ENCODE data around the gene XPR1.
"Not testable (repeated sequence)": the region's sequence is repeated elsewhere in the genome, so short reads cannot be mapped to it uniquely, and the experiment has no call there.

XPR1 gene

GRCh38 chr1:180724055-180724454 lies 92.2 kb downstream of the XPR1 start:
- no peak for DNase-seq

DNA sequence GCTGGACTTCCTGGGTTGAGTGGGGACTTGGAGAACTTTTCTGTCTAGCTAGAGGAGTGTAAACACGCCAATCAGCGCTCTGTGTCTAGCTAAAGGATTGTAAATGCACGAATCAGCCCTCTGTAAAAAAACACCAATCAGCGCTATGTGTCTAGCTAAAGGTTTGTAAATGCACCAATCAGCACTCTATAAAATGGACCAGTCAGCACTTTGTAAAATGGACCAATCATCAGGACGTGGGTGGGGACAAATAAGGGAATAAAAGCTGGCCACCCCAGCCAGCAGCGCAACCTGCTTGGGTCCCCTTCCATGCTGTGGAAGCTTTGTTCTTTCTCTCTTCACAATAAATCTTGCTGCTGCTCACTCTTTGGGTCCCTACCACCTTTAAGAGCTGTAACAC lies 94.2 kb downstream of the XPR1 start:
- not testable (repeated sequence) for DNase-seq

GRCh38 chr1:180727751-180728150 lies 95.9 kb downstream of the XPR1 start:
- not testable (repeated sequence) for DNase-seq

- no peak for DNase-seq
Measured at GRCh38 chr1:180728472-180729106, 96.8 kb downstream of the XPR1 start.

DNA sequence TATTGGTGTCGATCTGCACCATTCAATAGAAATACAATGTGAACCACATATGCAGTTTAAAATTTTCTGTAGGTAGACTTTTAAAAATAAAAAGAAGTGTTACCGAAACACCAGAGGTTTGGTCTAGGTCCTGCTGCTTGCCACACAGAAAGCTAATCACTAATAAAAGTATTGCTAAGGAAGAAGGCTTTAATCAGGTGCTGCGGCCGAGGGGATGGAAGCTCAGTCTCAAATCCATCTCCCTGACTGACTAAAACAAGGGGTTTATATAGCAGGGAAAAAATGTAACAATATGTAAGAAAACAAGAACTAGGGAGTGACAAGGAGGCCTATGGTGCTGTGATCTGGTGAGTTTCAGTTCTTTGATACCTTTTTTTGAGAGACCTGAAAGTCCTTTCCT lies 99.3 kb downstream of the XPR1 start:
- DNase-seq, result no peak

- DNase-seq, result no peak
Measured at GRCh38 chr1:180732866-180733265, 101.0 kb downstream of the XPR1 start.

- no peak for DNase-seq
Measured at GRCh38 chr1:180734366-180734765, 102.5 kb downstream of the XPR1 start.

- DNase-seq, result no peak
Measured at GRCh38 chr1:180742663-180743062, 110.8 kb downstream of the XPR1 start.

DNA sequence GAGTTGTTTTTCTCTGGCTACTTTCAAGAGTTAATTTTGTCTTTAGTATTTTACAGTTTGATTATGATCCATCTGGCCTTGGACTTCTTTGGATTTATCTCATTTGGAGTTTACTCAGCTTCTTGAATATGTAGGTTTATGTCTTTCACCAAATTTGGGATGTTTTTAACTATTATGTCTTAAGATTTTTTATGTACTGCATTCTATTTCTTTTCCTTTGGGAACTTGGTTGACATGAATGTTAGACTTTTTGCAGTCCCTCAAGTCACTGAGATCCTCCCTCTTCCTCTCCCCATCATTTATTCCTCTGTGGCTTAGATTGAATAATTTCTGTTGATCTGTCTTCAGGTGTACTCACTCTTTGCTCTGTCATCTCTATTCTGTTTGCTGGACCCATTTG lies 112.0 kb downstream of the XPR1 start:
- no peak for DNase-seq

GRCh38 chr1:180745098-180745497 lies 113.3 kb downstream of the XPR1 start:
- no peak for DNase-seq

DNA sequence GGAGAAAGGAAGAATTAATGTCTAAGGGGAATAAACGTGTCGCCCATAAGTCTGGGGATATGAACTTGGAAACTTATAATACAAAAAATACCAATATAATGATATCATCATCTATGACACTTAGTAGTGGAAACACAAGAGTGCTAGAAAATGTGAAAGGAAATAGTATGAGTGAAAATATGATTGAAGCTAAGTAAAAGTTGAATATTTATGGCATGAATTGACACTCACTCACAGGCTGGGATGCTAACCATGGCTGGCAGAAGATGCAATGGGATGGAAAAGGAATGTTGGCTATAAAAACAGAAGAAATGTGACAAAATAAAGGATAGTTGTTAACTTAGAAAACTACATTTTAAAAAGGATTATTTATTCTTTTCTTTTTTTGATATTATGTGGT lies 120.1 kb downstream of the XPR1 start:
- peak; percentile 86 for DNase-seq

DNA sequence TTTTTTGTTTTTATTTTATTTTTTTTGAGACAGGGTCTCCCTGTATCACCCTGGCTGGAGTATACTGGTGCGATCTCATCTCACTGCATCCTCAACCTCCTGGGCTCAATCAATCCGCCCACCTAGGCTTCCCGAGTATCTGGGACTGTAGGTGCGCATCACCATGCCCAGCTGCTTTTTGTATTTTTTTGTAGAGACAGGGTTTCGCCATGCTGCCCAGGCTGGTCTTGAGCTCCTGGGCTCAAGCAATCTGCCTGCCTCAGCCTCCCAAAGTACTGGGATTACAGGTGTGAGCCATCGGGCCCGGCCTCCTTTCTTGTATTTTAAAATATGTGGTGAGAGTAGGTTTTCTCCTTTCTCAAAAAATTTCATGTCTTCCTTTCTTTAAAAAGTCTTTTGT lies 122.6 kb downstream of the XPR1 start:
- DNase-seq, result no peak

DNA sequence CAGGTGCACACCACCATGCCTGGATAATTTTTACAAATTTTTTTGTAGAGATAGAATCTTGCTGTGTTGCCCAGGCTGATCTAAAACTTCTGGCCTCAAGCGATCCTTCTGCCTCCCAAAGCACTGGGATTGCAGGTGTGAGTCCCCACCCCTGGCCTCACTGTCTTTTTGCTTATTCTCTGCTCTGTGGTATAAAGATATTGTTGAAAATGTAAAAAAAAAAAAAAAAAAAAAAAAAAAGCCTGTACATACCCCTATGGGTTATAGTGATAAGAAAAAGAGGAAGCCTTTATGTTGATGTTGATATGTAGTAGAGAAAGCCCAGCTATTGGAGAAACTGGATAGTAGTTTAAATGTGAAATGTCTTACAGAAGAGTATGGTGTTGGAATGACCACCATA lies 125.8 kb downstream of the XPR1 start:
- no peak for DNase-seq

DNA sequence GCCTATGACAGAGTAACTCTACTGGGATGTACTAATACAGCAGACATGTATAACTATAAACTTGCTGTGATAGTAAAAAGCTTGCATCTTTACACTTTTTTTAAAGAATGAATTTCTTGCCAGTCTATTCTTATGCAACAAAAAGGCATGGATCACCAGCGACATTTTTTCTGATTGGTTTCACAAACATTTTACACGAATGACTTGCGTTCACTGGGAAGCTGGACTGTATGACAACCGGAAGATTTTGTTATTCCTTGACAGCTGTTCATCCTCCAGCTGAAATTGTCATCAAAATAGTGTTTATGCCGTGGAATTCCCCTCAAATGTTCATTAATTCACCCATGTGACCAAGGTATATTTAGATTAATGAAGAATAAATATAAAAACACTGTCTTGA lies 131.0 kb downstream of the XPR1 start:
- no peak for DNase-seq

DNA sequence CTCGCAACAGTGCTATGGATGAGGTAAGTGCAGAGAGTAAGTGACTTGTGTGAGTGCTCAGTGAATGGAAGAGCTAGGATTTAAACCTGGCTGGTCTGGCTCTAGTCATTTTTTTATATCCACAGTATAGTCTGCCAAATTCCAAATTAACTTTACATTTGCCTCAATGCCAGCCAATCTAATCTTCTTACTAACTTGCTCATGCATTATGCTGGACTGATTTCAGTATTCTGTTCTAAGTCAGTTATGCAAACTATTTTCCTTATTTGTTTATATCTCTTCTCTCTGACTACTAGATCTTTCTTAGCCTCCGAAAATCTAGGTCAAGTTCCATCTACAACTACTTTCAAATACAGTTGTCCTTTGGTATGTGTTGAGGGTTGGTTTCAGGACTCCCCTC lies 133.3 kb downstream of the XPR1 start:
- DNase-seq, result peak; percentile 40

DNA sequence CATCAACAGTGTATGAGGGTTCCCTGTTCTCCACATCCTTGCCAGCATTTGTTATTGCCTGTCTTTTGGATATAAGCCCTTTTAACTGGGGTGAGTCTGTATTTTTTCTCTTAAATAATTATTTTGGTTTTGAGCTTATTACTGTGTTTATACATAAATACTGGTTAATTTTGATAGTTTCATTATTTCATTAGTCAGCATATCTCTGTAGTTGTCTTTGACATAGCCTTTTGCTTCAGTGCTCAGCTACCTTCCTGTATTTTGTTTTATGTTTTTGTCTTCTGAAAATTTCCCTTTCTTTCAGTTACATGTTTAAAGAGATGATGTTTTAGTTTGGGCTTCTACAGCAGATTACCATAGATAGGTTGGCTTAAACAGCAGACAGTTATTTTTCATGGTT lies 138.1 kb downstream of the XPR1 start:
- DNase-seq, result no peak

GRCh38 chr1:180773210-180773865 lies 141.5 kb downstream of the XPR1 start:
- peak; percentile 89 for DNase-seq

GRCh38 chr1:180775801-180776200 lies 144.0 kb downstream of the XPR1 start:
- DNase-seq, result no peak

GRCh38 chr1:180777072-180777689 lies 145.4 kb downstream of the XPR1 start:
- no peak for DNase-seq

- no peak for DNase-seq
Measured at GRCh38 chr1:180778782-180779398, 147.1 kb downstream of the XPR1 start.

- no peak for DNase-seq
Measured at GRCh38 chr1:180779584-180779983, 147.8 kb downstream of the XPR1 start.

DNA sequence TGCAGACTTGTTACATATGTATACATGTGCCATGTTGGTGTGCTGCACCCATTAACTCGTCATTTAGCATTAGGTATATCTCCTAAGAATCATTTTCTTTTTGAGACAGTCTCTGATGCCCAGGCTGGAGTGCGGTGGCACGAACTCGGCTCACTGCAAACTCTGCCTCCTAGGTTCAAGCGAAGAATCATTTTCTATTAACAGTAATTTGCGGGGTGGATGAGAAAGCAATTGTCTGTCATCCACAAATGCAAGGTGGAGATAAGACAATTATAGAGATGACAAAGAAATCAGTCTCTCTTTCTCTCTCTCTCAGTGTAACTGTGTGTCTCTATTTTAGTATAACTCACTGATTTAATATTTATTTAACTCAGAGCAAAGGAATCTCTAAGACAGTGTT lies 149.9 kb downstream of the XPR1 start:
- DNase-seq, result no peak

GRCh38 chr1:180785291-180785690 lies 153.5 kb downstream of the XPR1 start:
- peak; percentile 70 for DNase-seq

- DNase-seq, result no peak
Measured at GRCh38 chr1:180785887-180786286, 154.1 kb downstream of the XPR1 start.
